Epithelial cell of esophagus (primary cell): Measurements from ENCODE around the gene SPAST.
"Not testable (repeated sequence)": the region's sequence is repeated elsewhere in the genome, so short reads cannot be mapped to it uniquely, and the experiment has no call there.

Experiments used
- DNase-seq: peaks from one replicate; pipeline ENCODE4 v3.0.0; 2010; ENCODE audit warnings: low read depth
- H3K4me3 ChIP-seq: 2 replicates; pipeline ENCODE4 v1.5.1; 2011; ENCODE audit warnings: mild to moderate bottlenecking, low read length, control low read depth
- TF ChIP-seq, protein P1 (sequence below): IDR thresholded peaks from 2 replicates; pipeline ENCODE4 v1.5.1; 2011; ENCODE audit warnings: low read depth, mild to moderate bottlenecking, low read length, control low read depth, inconsistent platforms; ENCODE audit not compliant: insufficient read depth; ENCODE audit errors: missing control alignments

Gene SPAST

DNA sequence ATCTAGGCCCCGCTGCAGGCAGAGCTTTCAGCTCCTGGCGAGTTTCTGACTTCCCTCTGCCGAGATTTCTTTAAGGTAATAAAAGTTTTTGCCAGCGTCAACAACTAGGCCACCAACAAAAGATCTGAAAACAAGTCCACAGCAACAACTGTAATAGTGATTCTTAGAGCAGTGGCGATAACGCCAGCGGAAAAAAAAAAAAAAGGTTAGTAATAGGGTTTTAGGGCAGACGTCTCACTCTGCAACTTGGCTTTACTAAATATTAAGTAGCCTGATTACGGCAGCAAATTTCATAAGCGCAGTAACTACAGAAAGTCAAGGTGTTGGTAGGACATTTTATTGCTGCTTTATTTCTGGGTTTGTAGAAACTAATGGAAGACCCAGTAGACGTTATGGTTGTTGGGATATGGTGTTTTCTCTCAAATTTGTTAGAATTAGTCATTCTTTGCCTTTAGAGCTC lies 102.8 kb downstream of the SPAST start:
- H3K4me3 ChIP-seq: peak overlapping the region; percentile 86
- TF ChIP-seq, protein P1, sequence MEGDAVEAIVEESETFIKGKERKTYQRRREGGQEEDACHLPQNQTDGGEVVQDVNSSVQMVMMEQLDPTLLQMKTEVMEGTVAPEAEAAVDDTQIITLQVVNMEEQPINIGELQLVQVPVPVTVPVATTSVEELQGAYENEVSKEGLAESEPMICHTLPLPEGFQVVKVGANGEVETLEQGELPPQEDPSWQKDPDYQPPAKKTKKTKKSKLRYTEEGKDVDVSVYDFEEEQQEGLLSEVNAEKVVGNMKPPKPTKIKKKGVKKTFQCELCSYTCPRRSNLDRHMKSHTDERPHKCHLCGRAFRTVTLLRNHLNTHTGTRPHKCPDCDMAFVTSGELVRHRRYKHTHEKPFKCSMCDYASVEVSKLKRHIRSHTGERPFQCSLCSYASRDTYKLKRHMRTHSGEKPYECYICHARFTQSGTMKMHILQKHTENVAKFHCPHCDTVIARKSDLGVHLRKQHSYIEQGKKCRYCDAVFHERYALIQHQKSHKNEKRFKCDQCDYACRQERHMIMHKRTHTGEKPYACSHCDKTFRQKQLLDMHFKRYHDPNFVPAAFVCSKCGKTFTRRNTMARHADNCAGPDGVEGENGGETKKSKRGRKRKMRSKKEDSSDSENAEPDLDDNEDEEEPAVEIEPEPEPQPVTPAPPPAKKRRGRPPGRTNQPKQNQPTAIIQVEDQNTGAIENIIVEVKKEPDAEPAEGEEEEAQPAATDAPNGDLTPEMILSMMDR: no peak
- no peak for DNase-seq

DNA sequence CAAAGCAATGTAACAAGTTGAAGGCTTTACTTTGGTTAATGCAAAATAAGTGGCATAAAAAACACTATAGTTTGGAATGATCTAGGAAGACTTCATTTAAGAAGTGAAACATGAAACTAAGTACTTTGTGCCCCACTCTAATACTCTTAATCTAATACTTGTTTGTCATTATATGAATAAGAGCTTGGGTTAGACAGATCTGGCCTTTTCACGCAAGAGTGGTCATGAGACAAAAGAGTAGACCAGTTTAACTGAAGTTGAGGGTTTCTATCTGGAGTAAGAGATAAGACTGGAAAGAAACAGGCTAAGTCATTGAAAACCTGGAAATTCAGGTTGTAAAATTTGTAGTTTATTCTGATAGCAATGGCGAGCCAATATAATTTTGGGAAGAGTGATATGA lies 105.2 kb downstream of the SPAST start:
- H3K4me3 ChIP-seq: no peak overlapping the region
- TF ChIP-seq, protein P1: no peak
- DNase-seq: no peak

DNA sequence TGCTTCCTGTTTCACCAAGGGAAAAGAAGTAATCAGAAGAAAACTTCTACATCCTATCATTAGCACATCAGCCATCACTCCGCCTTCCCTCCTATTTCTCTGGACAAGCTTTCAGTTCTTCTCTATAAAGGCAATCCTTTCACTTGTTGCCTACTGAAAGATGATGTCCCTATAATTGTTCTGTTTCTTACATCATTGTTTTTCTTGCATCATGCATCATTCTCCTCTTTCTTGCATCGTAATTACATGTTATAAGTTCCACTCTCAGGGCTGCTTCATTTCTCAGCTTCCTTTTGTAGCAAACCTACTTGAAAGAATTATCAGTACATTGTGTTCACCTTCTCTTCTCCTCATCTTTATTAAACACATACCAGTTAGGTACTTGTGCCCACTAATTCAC lies 109.5 kb downstream of the SPAST start:
- no peak for DNase-seq
- H3K4me3 ChIP-seq: no peak overlapping the region
- TF ChIP-seq, protein P1: no peak

DNA sequence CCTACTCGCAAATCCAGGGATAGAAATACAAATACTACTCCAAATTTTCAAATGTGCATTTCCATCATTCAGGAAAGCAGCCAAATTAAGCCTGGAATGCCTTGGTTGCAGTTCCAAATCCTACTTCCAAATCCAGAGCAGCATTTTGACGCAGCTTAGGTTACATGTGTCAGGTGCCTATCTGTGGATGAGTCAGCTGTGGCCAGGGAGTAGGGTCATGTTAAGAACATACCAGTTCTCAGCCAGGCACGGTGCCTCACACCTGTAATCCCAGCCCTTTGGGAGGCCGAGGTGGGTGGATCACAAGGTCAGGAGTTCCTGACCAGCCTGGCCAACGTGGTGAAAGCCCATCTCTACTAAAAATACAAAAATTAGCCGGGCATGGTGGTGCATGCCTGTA lies 119.3 kb downstream of the SPAST start:
- TF ChIP-seq, protein P1: no peak
- no peak for DNase-seq
- H3K4me3 ChIP-seq: no peak overlapping the region

DNA sequence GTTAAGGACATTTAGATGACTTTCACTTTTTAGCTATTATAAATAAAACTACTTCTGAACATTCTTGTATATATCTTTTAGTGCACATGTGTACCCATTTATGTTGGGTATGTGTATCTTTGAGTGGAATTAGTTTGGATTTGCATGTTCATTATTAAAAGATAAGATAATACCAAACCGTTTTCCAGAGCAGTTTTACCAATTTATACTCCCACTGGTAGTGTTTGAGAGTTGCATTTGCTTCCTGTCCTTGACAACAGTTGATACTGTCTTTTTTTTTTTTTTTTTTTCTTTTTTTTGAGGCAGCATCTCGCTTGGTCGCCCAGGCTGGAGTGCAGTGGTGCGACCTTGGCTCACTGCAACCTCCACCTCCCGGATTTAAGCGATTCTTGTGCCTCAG lies 125.7 kb downstream of the SPAST start:
- TF ChIP-seq, protein P1: no peak
- H3K4me3 ChIP-seq: no peak overlapping the region
- no peak for DNase-seq

DNA sequence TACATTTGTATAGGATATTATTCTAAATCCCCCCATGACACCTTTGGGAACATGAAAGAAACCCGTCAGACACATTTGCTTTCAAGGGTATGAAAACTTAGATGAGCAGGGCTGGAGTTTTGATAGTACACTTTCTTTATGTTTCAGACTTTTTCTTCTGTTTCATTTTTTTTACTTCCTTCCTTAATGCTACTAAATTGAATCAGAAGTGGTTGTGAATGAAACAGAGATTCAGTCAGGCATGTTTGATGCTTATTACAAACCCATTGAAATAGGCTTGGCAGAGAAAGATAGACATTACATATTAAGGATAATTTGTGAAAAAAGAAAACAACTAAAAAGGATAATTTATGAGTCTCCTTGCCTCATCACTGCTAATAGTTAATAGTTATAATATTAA lies 129.1 kb downstream of the SPAST start:
- TF ChIP-seq, protein P1: no peak
- no peak for DNase-seq
- H3K4me3 ChIP-seq: no peak overlapping the region

DNA sequence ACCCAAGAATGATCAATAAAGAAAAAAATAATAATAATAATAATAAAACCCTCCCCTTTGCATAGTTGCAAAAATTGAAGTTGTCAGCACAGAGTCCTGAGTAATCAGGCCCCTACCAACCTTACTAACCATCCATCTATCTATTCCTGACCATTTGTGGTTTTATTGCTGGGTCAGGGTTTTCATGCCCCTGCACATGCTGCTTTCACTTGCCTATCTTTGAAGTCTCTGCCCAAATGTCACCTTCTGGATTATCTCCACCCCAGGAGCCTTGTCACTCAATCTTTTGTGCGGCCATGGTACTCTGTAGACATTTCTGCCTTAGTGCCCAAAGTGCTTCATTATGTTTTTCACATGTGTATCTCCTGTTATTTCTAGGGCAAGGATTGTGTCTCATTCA lies 137.5 kb downstream of the SPAST start:
- TF ChIP-seq, protein P1: no peak
- DNase-seq: no peak
- no peak overlapping the region for H3K4me3 ChIP-seq

DNA sequence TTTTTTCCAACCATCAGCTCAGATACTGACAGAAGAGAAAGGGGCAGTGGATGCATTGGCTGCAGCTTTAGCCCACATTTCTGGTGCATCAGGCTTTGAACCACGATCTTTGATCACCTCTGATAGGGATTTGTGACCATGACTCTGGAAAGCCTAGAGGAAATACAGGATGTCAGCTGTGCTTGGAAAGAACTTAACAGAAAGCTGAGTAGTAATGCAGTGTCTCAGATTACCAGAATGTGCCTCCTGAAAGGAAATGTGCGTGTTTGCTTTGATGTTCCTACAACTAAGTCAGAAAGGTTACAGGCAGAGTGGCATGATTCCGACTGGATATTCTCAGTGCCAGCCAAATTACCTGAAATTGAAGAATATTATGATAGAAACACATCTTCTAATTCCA lies 140.1 kb downstream of the SPAST start:
- not testable (repeated sequence) for DNase-seq

More for the DNA sequence above, 140.1 kb downstream of the SPAST start:
- not testable (repeated sequence) for H3K4me3 ChIP-seq
